ENCODE measurements around the gene RAPGEF4.
A peak's percentile ranks its signal among the peaks of the same experiment; 100 is the strongest.

Gene RAPGEF4

GRCh38 chr2:172972005-172972619, 236.5 kb downstream of the RAPGEF4 start:
- DNase-seq: peak; percentile 49

- DNase-seq: no peak
These were observed 239.1 kb downstream of the RAPGEF4 start for GRCh38 chr2:172974762-172975161.

- no peak for DNase-seq
These were observed 240.5 kb downstream of the RAPGEF4 start for GRCh38 chr2:172976116-172976515.

- no peak for DNase-seq
These were observed 241.2 kb downstream of the RAPGEF4 start for GRCh38 chr2:172976816-172977215.

- DNase-seq: no peak
These were observed 241.8 kb downstream of the RAPGEF4 start for GRCh38 chr2:172977270-172978062.

GRCh38 chr2:172978063-172978383, 242.4 kb downstream of the RAPGEF4 start:
- no peak for DNase-seq

GRCh38 chr2:172985139-172985892, 249.7 kb downstream of the RAPGEF4 start:
- DNase-seq: no peak

- no peak for DNase-seq
These were observed 250.4 kb downstream of the RAPGEF4 start for GRCh38 chr2:172986040-172986439.

GRCh38 chr2:172988728-172989127, 253.1 kb downstream of the RAPGEF4 start:
- no peak for DNase-seq

GRCh38 chr2:172991031-172991430, 255.4 kb downstream of the RAPGEF4 start:
- DNase-seq: no peak

- no peak for DNase-seq
These were observed 257.5 kb downstream of the RAPGEF4 start for GRCh38 chr2:172993139-172993538.

- peak; percentile 47 for DNase-seq
These were observed 258.5 kb downstream of the RAPGEF4 start for GRCh38 chr2:172993931-172994717.

- DNase-seq: no peak
These were observed 259.2 kb downstream of the RAPGEF4 start for GRCh38 chr2:172994864-172995263.

GRCh38 chr2:172995323-172996244, 259.9 kb downstream of the RAPGEF4 start:
- peak; percentile 95 for DNase-seq

GRCh38 chr2:172996387-172996961, 260.8 kb downstream of the RAPGEF4 start:
- DNase-seq: peak; percentile 54

- DNase-seq: peak; percentile 20
These were observed 261.4 kb downstream of the RAPGEF4 start for GRCh38 chr2:172997031-172997430.

GRCh38 chr2:172998547-172999272, 263.1 kb downstream of the RAPGEF4 start:
- peak; percentile 53 for DNase-seq

GRCh38 chr2:172999641-173000386, 264.2 kb downstream of the RAPGEF4 start:
- DNase-seq: peak; percentile 82

GRCh38 chr2:173001664-173002604, 266.3 kb downstream of the RAPGEF4 start:
- DNase-seq: no peak

All from fibroblast of skin of right biceps (primary cell).